ENCODE results near the gene CA12. TPM values are rescaled to one million over a fixed set of nuclear protein-coding genes. Genes with fewer than 3 reads are reported as not detected.
"Not testable (repeated sequence)": the region's sequence is repeated elsewhere in the genome, so short reads cannot be mapped to it uniquely, and the experiment has no call there.

CA12 gene
- total and polyA plus RNA-seq, 2 donors (not counting 3 experiments of a cell fraction or from before 2014, with no cell fraction given): 1.1 to 5.9 TPM

GRCh38 chr15:63320446-63320845, 61.2 kb downstream of the CA12 start:
- H3K27me3 ChIP-seq (ENCODE audit: control insufficient read depth in 2 of 2, insufficient read depth in 2 of 2, low read length in 2 of 2); H3K27ac ChIP-seq (ENCODE audit: insufficient read depth, low read depth, low read length); dilution Hi-C loops (cut with MboI; ENCODE audit: extremely low pct_ligation_motif_present, low sequenced_read_pairs); H2AFZ ChIP-seq (ENCODE audit: low read depth, low read length); H3K36me3 ChIP-seq (ENCODE audit: control insufficient read depth in 2 of 2, extremely low read depth in 1 of 2, insufficient read depth in 2 of 2, low read length in 2 of 2); H4K20me1 ChIP-seq (replicated peaks; ENCODE audit: control insufficient read depth, extremely low read depth, insufficient read depth, low read length); H3K9me3 ChIP-seq (replicated peaks; ENCODE audit: control insufficient read depth, insufficient read depth, low read length); H3K79me2 ChIP-seq (ENCODE audit: control insufficient read depth, insufficient read depth, low read length); POLR2A ChIA-PET; H3K9me1 ChIP-seq (replicated peaks; ENCODE audit: control insufficient read depth, extremely low read depth, insufficient read depth, low read length); H3K4me1 ChIP-seq (ENCODE audit: control insufficient read depth, extremely low read depth, insufficient read depth, low read length); H3K9ac ChIP-seq (replicated peaks; ENCODE audit: extremely low read depth, insufficient read depth, low read length); FAIRE-seq; DNase-seq (ENCODE audit: low read depth, low spot score); H3K4me2 ChIP-seq (ENCODE audit: insufficient read depth, low read length); BruUV-seq (replicated peaks); intact Hi-C loops (cut with micrococcal nuclease); H3K4me3 ChIP-seq (replicated peaks in 1 of 3; ENCODE audit: insufficient read depth in 1 of 3, low read depth in 1 of 3, low read length in 3 of 3): not testable (repeated sequence)
- CTCF ChIA-PET: interaction anchor here (1.8 kb wide), 1 partner anchor 10 kb away, joined by 3 read pairs; no protein-coding TSS in a partner anchor

GRCh38 chr15:63319065-63319464, 62.6 kb downstream of the CA12 start:
- Histone ChIP-seq H3K9ac (replicated peaks; ENCODE audit: extremely low read depth, insufficient read depth, low read length) (no peak overlapping the region), H3K79me2 (ENCODE audit: control insufficient read depth, insufficient read depth, low read length) (no peaks in the 10 kb centered on the region), H3K27me3 (ENCODE audit: control insufficient read depth in 2 of 2, insufficient read depth in 2 of 2, low read length in 2 of 2) (no peaks in the 10 kb centered on the region), H3K9me3 (replicated peaks; ENCODE audit: control insufficient read depth, insufficient read depth, low read length) (no peaks in the 10 kb centered on the region), H3K9me1 (replicated peaks; ENCODE audit: control insufficient read depth, extremely low read depth, insufficient read depth, low read length) (no peaks in the 10 kb centered on the region), H3K36me3 (ENCODE audit: control insufficient read depth in 2 of 2, extremely low read depth in 1 of 2, insufficient read depth in 2 of 2, low read length in 2 of 2) (no peaks in the 10 kb centered on the region), H3K4me2 (ENCODE audit: insufficient read depth, low read length) (no peak overlapping the region), H2AFZ (ENCODE audit: low read depth, low read length) (no peak overlapping the region), H3K27ac (ENCODE audit: insufficient read depth, low read depth, low read length) (no peak overlapping the region), H3K4me1 (ENCODE audit: control insufficient read depth, extremely low read depth, insufficient read depth, low read length) (no peaks in the 10 kb centered on the region), H4K20me1 (replicated peaks; ENCODE audit: control insufficient read depth, extremely low read depth, insufficient read depth, low read length) (no peaks in the 10 kb centered on the region), H3K4me3 (replicated peaks in 1 of 3; ENCODE audit: insufficient read depth in 1 of 3, low read depth in 1 of 3, low read length in 3 of 3) (no peak overlapping the region)
- intact Hi-C loops (cut with micrococcal nuclease) (no loop called here), dilution Hi-C loops (cut with MboI; ENCODE audit: extremely low pct_ligation_motif_present, low sequenced_read_pairs) (no loop called here)
- BruUV-seq (replicated peaks): no TSS peak
- TF ChIP-seq MYC (IDR thresholded peaks at IDR 0.05; ENCODE audit: low read depth, low read length) (no peak), POLR2AphosphoS5 (IDR thresholded peaks at IDR 0.05; ENCODE audit: insufficient read depth, low read depth, low read length) (no peak), JUN (IDR thresholded peaks at IDR 0.05; ENCODE audit: borderline replicate concordance, insufficient read depth, insufficient read length, low read depth) (no peak), MAX (IDR thresholded peaks at IDR 0.05; ENCODE audit: insufficient read depth, insufficient read length) (no peak), FOS (IDR thresholded peaks at IDR 0.05; ENCODE audit: borderline replicate concordance, insufficient read depth, low read length) (no peak), CTCF (IDR thresholded peaks at IDR 0.05; ENCODE audit: extremely low read depth in 1 of 2, insufficient read depth in 1 of 2, low read depth in 1 of 2, low read length in 2 of 2) (no peak)
- DNase-seq (ENCODE audit: low read depth, low spot score) (no peak), FAIRE-seq (no peak)
- CTCF ChIA-PET: interaction anchor here (1.1 kb wide), 1 partner anchor 10 kb away, joined by 5 read pairs; no protein-coding TSS in a partner anchor
- POLR2A ChIA-PET: no interaction called here

Measured in endothelial cell of umbilical vein (primary cell).